ENCODE results near the gene MRGPRF. TPM values are rescaled to one million over a fixed set of nuclear protein-coding genes. Genes with fewer than 3 reads are reported as not detected.

MRGPRF gene
- polyA plus RNA-seq (ENCODE audit: insufficient read length in 3 of 3): 10 to 100 TPM; 17.2 to 26.1 (median 23.7) TPM
- long read RNA-seq, donor 1, transcript MRGPRF-201 (3 exons, 2,295 nt): major isoform, 5 of 5 reads
- long read RNA-seq, donor 1, partial matches to known transcripts: 0 of 5 reads
- long read RNA-seq, donor 1, other reads (novel, unspliced or antisense): 0 of 5 reads
- long read RNA-seq, donor 2, transcript MRGPRF-201 (3 exons, 2,295 nt): major isoform, 8 of 8 reads
- long read RNA-seq, donor 2, partial matches to known transcripts: 0 of 8 reads
- long read RNA-seq, donor 2, other reads (novel, unspliced or antisense): 0 of 8 reads
- long read RNA-seq, donor 3, transcript MRGPRF-201 (3 exons, 2,295 nt): major isoform, 12 of 12 reads
- long read RNA-seq, donor 3, partial matches to known transcripts: 0 of 12 reads
- long read RNA-seq, donor 3, other reads (novel, unspliced or antisense): 0 of 12 reads
- long read RNA-seq, donor 4, transcript MRGPRF-201 (3 exons, 2,295 nt): major isoform, 9 of 9 reads
- long read RNA-seq, donor 4, partial matches to known transcripts: 0 of 9 reads
- long read RNA-seq, donor 4, other reads (novel, unspliced or antisense): 0 of 9 reads
- long read RNA-seq, donor 5: 0 reads
- long read RNA-seq, donor 6, transcript MRGPRF-201 (3 exons, 2,295 nt): major isoform, 6 of 6 reads
- long read RNA-seq, donor 6, partial matches to known transcripts: 0 of 6 reads
- long read RNA-seq, donor 6, other reads (novel, unspliced or antisense): 0 of 6 reads
- long read RNA-seq, donor 7, partial matches to known transcripts: 0 of 3 reads
- long read RNA-seq, donor 7, other reads (novel, unspliced or antisense): 0 of 3 reads
- long read RNA-seq, donor 8, transcript MRGPRF-201 (3 exons, 2,295 nt): major isoform, 17 of 17 reads
- long read RNA-seq, donor 8, partial matches to known transcripts: 0 of 17 reads
- long read RNA-seq, donor 8, other reads (novel, unspliced or antisense): 0 of 17 reads
- long read RNA-seq, donor 9, transcript MRGPRF-201 (3 exons, 2,295 nt): major isoform, 9 of 9 reads
- long read RNA-seq, donor 9, partial matches to known transcripts: 0 of 9 reads
- long read RNA-seq, donor 9, other reads (novel, unspliced or antisense): 0 of 9 reads
- long read RNA-seq, donor 10, transcript MRGPRF-201 (3 exons, 2,295 nt): major isoform, 11 of 11 reads
- long read RNA-seq, donor 10, partial matches to known transcripts: 0 of 11 reads
- long read RNA-seq, donor 10, other reads (novel, unspliced or antisense): 0 of 11 reads
- long read RNA-seq, donor 11, transcript MRGPRF-201 (3 exons, 2,295 nt): major isoform, 9 of 9 reads
- long read RNA-seq, donor 11, partial matches to known transcripts: 0 of 9 reads
- long read RNA-seq, donor 11, other reads (novel, unspliced or antisense): 0 of 9 reads
- long read RNA-seq, donor 12, partial matches to known transcripts: 5 of 9 reads
- long read RNA-seq, donor 12, other reads (novel, unspliced or antisense): 0 of 9 reads
- long read RNA-seq, donor 13: 0 reads
- long read RNA-seq, donor 14, transcript MRGPRF-201 (3 exons, 2,295 nt): major isoform, 11 of 11 reads
- long read RNA-seq, donor 14, partial matches to known transcripts: 0 of 11 reads
- long read RNA-seq, donor 14, other reads (novel, unspliced or antisense): 0 of 11 reads
- long read RNA-seq, donor 15, partial matches to known transcripts: 0 of 3 reads
- long read RNA-seq, donor 15, other reads (novel, unspliced or antisense): 0 of 3 reads
- long read RNA-seq, donor 16, transcript MRGPRF-201 (3 exons, 2,295 nt): major isoform, 22 of 22 reads
- long read RNA-seq, donor 16, partial matches to known transcripts: 0 of 22 reads
- long read RNA-seq, donor 16, other reads (novel, unspliced or antisense): 0 of 22 reads

- peak in 1 of 11 donors; percentile 28 for DNase-seq (ENCODE audit: extremely low read depth in 1 of 11, low read depth in 9 of 11, low spot score in 4 of 11)
Observed at GRCh38 chr11:69013009-69013951, at the start of gene MRGPRF. Gene MRGPRF (minus strand): TSS chr11:69013246. CDS start chr11:69009901, 3,345 bp downstream.

- DNase-seq (ENCODE audit: extremely low read depth in 1 of 11, low read depth in 9 of 11, low spot score in 4 of 11): no peak
Observed at GRCh38 chr11:69062169-69062855, 49.3 kb upstream of the MRGPRF start.

GRCh38 chr11:69061713-69062053, 48.6 kb upstream of the MRGPRF start:
- no peak for DNase-seq (ENCODE audit: extremely low read depth in 1 of 11, low read depth in 9 of 11, low spot score in 4 of 11)

GRCh38 chr11:69060806-69061712, 48.0 kb upstream of the MRGPRF start:
- no peak for DNase-seq (ENCODE audit: extremely low read depth in 1 of 11, low read depth in 9 of 11, low spot score in 4 of 11)

GRCh38 chr11:69059985-69060384, 46.9 kb upstream of the MRGPRF start:
- DNase-seq (ENCODE audit: extremely low read depth in 1 of 11, low read depth in 9 of 11, low spot score in 4 of 11): no peak

GRCh38 chr11:69059429-69059828, 46.4 kb upstream of the MRGPRF start:
- no peak for DNase-seq (ENCODE audit: extremely low read depth in 1 of 11, low read depth in 9 of 11, low spot score in 4 of 11)

GRCh38 chr11:69058511-69059270, 45.6 kb upstream of the MRGPRF start:
- DNase-seq (ENCODE audit: extremely low read depth in 1 of 11, low read depth in 9 of 11, low spot score in 4 of 11): no peak

GRCh38 chr11:69057801-69058200, 44.8 kb upstream of the MRGPRF start:
- DNase-seq (ENCODE audit: extremely low read depth in 1 of 11, low read depth in 9 of 11, low spot score in 4 of 11): no peak

- no peak for DNase-seq (ENCODE audit: extremely low read depth in 1 of 11, low read depth in 9 of 11, low spot score in 4 of 11)
Observed at GRCh38 chr11:69057236-69057635, 44.2 kb upstream of the MRGPRF start.

- DNase-seq (ENCODE audit: extremely low read depth in 1 of 11, low read depth in 9 of 11, low spot score in 4 of 11): no peak
Observed at GRCh38 chr11:69055598-69056516, 42.8 kb upstream of the MRGPRF start.

GRCh38 chr11:69055212-69055586, 42.2 kb upstream of the MRGPRF start:
- DNase-seq (ENCODE audit: extremely low read depth in 1 of 11, low read depth in 9 of 11, low spot score in 4 of 11): no peak

- DNase-seq (ENCODE audit: extremely low read depth in 1 of 11, low read depth in 9 of 11, low spot score in 4 of 11): no peak
Observed at GRCh38 chr11:69054397-69055211, 41.6 kb upstream of the MRGPRF start.
